Stimulated activated naive CD8-positive, alpha-beta T cell treated with anti-CD3 and anti-CD28 coated beads, Interleukin-15, Interleukin-2, amounts not matched to agents 100 U/mL and 50 U/mL, for 24 hours (primary cell): ENCODE data around the gene RAB1B.

Source experiments
- ATAC-seq: fragments of 150-1000 bp; cut with Tn5 transposase; one replicate; pipeline ENCODE4 v1.10.0; 2021
- DNase-seq: peaks from one replicate; pipeline ENCODE4 v3.0.0; 2021

The RAB1B gene

DNA sequence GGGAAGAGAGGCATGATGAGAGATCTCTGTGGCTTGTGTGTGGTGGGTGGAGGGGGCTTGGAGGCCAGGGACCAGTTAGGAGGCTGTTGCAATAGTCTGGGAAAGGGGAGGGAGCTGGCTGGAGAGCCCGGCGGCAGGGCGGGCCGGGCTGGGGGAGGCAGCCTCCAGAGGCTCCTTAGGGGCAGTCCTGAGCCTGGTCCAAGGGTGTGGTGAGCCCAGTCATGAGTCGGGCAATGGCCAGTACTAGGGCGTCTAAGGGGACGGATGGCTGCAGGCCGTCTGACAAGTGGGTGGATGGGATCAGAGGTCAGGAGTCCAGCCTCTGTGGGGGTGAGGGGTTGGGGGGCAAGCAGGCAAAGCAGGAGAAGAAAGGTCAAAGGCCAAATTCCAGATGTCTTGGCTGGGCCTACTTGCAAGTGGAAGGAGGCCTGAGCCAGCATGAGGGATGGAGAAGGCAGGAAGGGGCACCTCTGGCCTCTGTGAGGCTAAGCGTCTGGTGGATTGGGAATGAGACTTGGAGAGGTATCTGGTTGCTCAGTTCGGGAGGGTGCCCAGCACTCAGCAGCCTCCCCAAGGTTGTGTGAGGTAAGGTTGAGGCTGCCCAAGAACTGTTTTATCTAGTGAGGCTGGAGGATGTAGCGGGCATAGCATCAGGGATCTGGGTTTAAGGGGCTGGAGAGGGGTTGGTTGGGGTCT lies 54.4 kb downstream of the RAB1B start:
- no peak for ATAC-seq
- no peak for DNase-seq

DNA sequence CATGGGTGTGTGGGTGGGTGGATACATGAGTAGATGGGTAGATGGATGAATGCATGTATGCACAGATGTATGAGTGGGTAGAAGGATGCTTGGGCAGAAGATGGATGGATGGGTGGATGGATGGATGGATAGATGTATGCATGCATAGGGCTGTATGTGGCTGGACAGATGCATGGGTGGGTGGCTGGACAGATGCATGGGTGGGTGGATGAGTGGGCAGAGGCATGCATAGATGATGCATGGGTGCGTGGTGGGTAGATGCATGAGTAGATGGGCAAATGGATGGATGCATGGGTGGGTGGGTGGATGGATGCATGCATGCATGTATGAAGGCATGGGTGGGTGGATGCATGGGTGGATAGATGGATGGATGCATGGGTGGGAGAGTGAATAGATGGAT lies 55.2 kb downstream of the RAB1B start:
- ATAC-seq: no peak
- no peak for DNase-seq

DNA sequence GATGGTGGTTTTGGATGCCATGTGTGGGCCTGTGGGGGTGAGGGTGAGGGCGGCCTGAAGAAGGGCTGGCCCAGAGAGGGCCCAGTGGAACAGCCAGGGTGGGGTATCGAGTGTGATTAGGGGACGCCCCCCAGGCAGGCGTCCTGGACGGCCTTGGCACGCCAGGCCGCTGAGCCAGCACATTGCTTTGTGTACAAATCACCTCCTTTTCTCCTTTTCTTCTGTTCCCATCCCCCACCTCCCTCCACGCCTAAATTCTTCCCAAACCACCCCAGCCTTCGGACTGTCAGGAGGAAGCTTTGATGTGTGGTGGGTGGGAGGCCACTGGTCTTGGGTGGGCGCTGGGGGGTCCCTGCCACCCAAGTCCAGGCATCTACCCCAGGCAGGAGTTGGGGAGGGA lies 56.2 kb downstream of the RAB1B start:
- no peak for ATAC-seq
- no peak for DNase-seq

DNA sequence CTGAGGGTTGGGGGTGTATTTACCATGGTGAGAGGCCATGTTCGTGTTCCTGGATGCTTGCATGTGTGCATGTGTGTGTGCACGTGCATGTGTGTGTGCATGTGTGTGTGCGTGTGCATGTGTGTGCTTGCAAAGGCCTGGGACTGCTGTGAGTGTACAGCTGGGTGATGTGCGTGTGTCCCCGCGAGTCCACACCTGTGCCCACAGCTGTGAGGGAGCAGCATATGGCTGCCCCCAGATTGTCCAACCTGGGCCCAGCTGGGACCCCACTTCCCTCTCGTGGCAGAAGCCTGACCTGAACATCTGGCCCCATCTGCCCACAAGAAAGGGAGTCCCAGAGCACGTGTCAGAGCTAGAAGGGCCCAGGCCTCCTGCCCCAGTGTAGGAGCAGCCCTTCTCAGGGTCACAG lies 56.8 kb downstream of the RAB1B start:
- no peak for DNase-seq
- no peak for ATAC-seq

DNA sequence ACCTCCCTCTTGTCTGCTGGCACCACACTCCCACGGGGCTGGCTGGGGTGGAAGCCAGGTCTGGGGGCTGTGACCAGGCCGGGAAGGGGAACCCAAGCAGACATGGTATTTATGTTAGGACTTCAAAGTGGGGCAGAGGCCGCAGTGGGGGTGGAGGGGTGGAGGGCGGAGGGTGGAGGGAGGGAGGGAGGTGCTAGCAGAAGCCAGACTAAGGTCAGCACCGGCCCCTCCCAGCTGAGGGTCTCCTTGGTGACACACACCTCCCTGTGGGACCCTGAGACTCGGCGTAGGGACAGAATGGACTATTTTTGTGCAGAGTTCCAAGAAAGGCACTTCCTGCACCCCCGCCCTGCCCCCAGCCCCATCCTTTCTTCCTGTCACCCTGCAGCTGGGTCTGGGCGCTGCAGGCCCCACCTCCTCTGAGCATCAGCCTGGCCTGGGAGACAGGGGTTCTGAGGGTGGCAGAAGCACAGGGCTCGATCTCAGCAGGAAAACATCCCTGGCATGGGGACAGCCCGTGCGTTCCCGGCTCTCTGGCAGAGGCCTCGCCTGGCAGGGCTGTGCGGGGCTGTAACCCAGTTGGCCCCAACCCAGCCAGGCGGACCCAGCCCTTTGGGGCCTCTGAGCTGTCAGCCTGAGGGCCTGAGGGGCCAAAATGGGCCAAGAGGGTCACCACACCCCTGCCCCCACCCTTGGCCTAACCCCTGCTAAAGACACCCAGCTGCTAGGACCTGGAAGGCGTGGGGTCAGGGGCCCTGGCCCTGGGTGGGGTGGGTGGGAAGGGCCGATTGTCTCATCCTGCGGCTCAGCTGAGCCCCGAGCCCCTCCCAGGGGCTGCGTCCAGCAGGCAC lies 58.0 kb downstream of the RAB1B start:
- DNase-seq: no peak
- ATAC-seq: no peak
